ENCODE measurements around the gene FRY.

The FRY gene

GRCh38 chr13:32060401-32060878 is 28.9 kb downstream of the FRY start:
- TF ChIP-seq ARNT (IDR thresholded peaks at IDR 0.05), result no peak
- TF ChIP-seq HDGF (IDR thresholded peaks at IDR 0.05; ENCODE audit: borderline replicate concordance), result no peak
- TF ChIP-seq FOXM1 (IDR thresholded peaks at IDR 0.05; ENCODE audit: borderline replicate concordance), result no peak
- TF ChIP-seq TARDBP (IDR thresholded peaks at IDR 0.05), result no peak
- no peak for TF ChIP-seq CTBP1 (IDR thresholded peaks at IDR 0.05; ENCODE audit: borderline replicate concordance)
- TF ChIP-seq ZNF384 (IDR thresholded peaks at IDR 0.05), result no peak
- TF ChIP-seq L3MBTL2 (conservative IDR thresholded peaks at IDR 0.05), result no peak
- TF ChIP-seq BHLHE40 (IDR thresholded peaks at IDR 0.05; ENCODE audit: borderline replicate concordance), result no peak
- no peak for TF ChIP-seq SUZ12 (IDR thresholded peaks at IDR 0.05)
- no peak for TF ChIP-seq SP1 (IDR thresholded peaks at IDR 0.05)
- TF ChIP-seq ELF4 (IDR thresholded peaks at IDR 0.05), result no peak
- no peak for TF ChIP-seq FOXK2 (IDR thresholded peaks at IDR 0.05)
- no peak for TF ChIP-seq FOXA1 (IDR thresholded peaks at IDR 0.05)
- TF ChIP-seq LEF1 (IDR thresholded peaks at IDR 0.05; ENCODE audit: borderline replicate concordance), result no peak
- no peak for TF ChIP-seq PKNOX1 (IDR thresholded peaks at IDR 0.05)
- TF ChIP-seq NFRKB (IDR thresholded peaks at IDR 0.05), result no peak
- ChIA-PET POLR2A (no interaction called here), CTCF (no interaction called here)
- no peak for DNase-seq (ENCODE audit: extremely low spot score)

GRCh38 chr13:32063619-32064233 is 32.2 kb downstream of the FRY start:
- ChIA-PET CTCF (no interaction called here), POLR2A (no interaction called here)
- TF ChIP-seq NFRKB (IDR thresholded peaks at IDR 0.05), result no peak
- no peak for TF ChIP-seq ZNF384 (IDR thresholded peaks at IDR 0.05)
- no peak for TF ChIP-seq LEF1 (IDR thresholded peaks at IDR 0.05; ENCODE audit: borderline replicate concordance)
- no peak for TF ChIP-seq FOXA1 (IDR thresholded peaks at IDR 0.05)
- TF ChIP-seq HDGF (IDR thresholded peaks at IDR 0.05; ENCODE audit: borderline replicate concordance), result no peak
- TF ChIP-seq ELF4 (IDR thresholded peaks at IDR 0.05), result no peak
- TF ChIP-seq CTBP1 (IDR thresholded peaks at IDR 0.05; ENCODE audit: borderline replicate concordance), result no peak
- TF ChIP-seq ARNT (IDR thresholded peaks at IDR 0.05), result no peak
- TF ChIP-seq BHLHE40 (IDR thresholded peaks at IDR 0.05; ENCODE audit: borderline replicate concordance), result no peak
- no peak for DNase-seq (ENCODE audit: extremely low spot score)

GRCh38 chr13:32067149-32067961 is 35.8 kb downstream of the FRY start:
- no peak for DNase-seq (ENCODE audit: extremely low spot score)
- POLR2A ChIA-PET, result no interaction called here
- TF ChIP-seq FOXM1 (IDR thresholded peaks at IDR 0.05; ENCODE audit: borderline replicate concordance), result no peak
- TF ChIP-seq LEF1 (IDR thresholded peaks at IDR 0.05; ENCODE audit: borderline replicate concordance), result no peak
- TF ChIP-seq TARDBP (IDR thresholded peaks at IDR 0.05), result no peak
- no peak for TF ChIP-seq NFRKB (IDR thresholded peaks at IDR 0.05)
- no peak for TF ChIP-seq ELF4 (IDR thresholded peaks at IDR 0.05)
- no peak for TF ChIP-seq HDGF (IDR thresholded peaks at IDR 0.05; ENCODE audit: borderline replicate concordance)
- TF ChIP-seq FOXK2 (IDR thresholded peaks at IDR 0.05), result no peak
- no peak for TF ChIP-seq SUZ12 (IDR thresholded peaks at IDR 0.05)
- no peak for TF ChIP-seq CTBP1 (IDR thresholded peaks at IDR 0.05; ENCODE audit: borderline replicate concordance)
- TF ChIP-seq SP1 (IDR thresholded peaks at IDR 0.05), result no peak
- no peak for TF ChIP-seq L3MBTL2 (conservative IDR thresholded peaks at IDR 0.05)
- TF ChIP-seq PKNOX1 (IDR thresholded peaks at IDR 0.05), result no peak
- no peak for TF ChIP-seq ZNF384 (IDR thresholded peaks at IDR 0.05)
- TF ChIP-seq FOXA1 (IDR thresholded peaks at IDR 0.05), result no peak
- CTCF ChIA-PET, result no interaction called here

- DNase-seq (ENCODE audit: extremely low spot score), result no peak
- TF ChIP-seq SUZ12 (IDR thresholded peaks at IDR 0.05) (no peak), BHLHE40 (IDR thresholded peaks at IDR 0.05; ENCODE audit: borderline replicate concordance) (no peak), TARDBP (IDR thresholded peaks at IDR 0.05) (no peak), FOXK2 (IDR thresholded peaks at IDR 0.05) (no peak), FOXA1 (IDR thresholded peaks at IDR 0.05) (no peak), ARNT (IDR thresholded peaks at IDR 0.05) (no peak), FOXM1 (IDR thresholded peaks at IDR 0.05; ENCODE audit: borderline replicate concordance) (no peak), PKNOX1 (IDR thresholded peaks at IDR 0.05) (no peak), LEF1 (IDR thresholded peaks at IDR 0.05; ENCODE audit: borderline replicate concordance) (no peak), L3MBTL2 (conservative IDR thresholded peaks at IDR 0.05) (no peak), CTBP1 (IDR thresholded peaks at IDR 0.05; ENCODE audit: borderline replicate concordance) (no peak), SP1 (IDR thresholded peaks at IDR 0.05) (no peak), ZNF384 (IDR thresholded peaks at IDR 0.05) (no peak), NFRKB (IDR thresholded peaks at IDR 0.05) (no peak), HDGF (IDR thresholded peaks at IDR 0.05; ENCODE audit: borderline replicate concordance) (no peak), ELF4 (IDR thresholded peaks at IDR 0.05) (no peak)
- POLR2A ChIA-PET, result no interaction called here
- CTCF ChIA-PET, result no interaction called here
Measured at GRCh38 chr13:32068255-32068654, 36.7 kb downstream of the FRY start.

- ChIA-PET CTCF (no interaction called here), POLR2A (no interaction called here)
- no peak for TF ChIP-seq HDGF (IDR thresholded peaks at IDR 0.05; ENCODE audit: borderline replicate concordance)
- no peak for TF ChIP-seq TARDBP (IDR thresholded peaks at IDR 0.05)
- TF ChIP-seq PKNOX1 (IDR thresholded peaks at IDR 0.05), result no peak
- no peak for TF ChIP-seq NFRKB (IDR thresholded peaks at IDR 0.05)
- no peak for TF ChIP-seq L3MBTL2 (conservative IDR thresholded peaks at IDR 0.05)
- no peak for TF ChIP-seq SUZ12 (IDR thresholded peaks at IDR 0.05)
- TF ChIP-seq ZNF384 (IDR thresholded peaks at IDR 0.05), result no peak
- TF ChIP-seq FOXM1 (IDR thresholded peaks at IDR 0.05; ENCODE audit: borderline replicate concordance), result no peak
- TF ChIP-seq BHLHE40 (IDR thresholded peaks at IDR 0.05; ENCODE audit: borderline replicate concordance), result no peak
- no peak for TF ChIP-seq CTBP1 (IDR thresholded peaks at IDR 0.05; ENCODE audit: borderline replicate concordance)
- no peak for DNase-seq (ENCODE audit: extremely low spot score)
Measured at GRCh38 chr13:32073180-32073864, 41.7 kb downstream of the FRY start.
